Heart right ventricle (tissue), 16 donors: ENCODE results near the gene CUEDC1. TPM values are rescaled to one million over a fixed set of nuclear protein-coding genes. Genes with fewer than 3 reads are reported as not detected.

Source experiments
- ATAC-seq, 8 donors: fragments of 200-7000 bp; cut with Tn5 transposase; one replicate each; pipeline ENCODE4 v1.9.1; 2020; ENCODE audit warnings: mild to moderate bottlenecking in 8 of 8, moderate library complexity in 8 of 8, moderate number of reproducible peaks in 1 of 8
- DNase-seq, 2 donors: peaks; one replicate each; pipeline ENCODE4 v3.0.0-alpha.2; 2020
- H3K27ac ChIP-seq, 10 donors: fragments of 200-600 bp; sonication (generic) in 2 of 10; one replicate each; pipeline versions ENCODE4 v1.5.0 to v1.8.0; 2020 to 2022; ENCODE audit warnings: mild to moderate bottlenecking in 3 of 10
- H3K27me3 ChIP-seq, 7 donors: fragments of 200-600 bp; one replicate each; pipeline ENCODE4 v1.8.0; 2021 to 2022; ENCODE audit warnings: mild to moderate bottlenecking in 2 of 7
- H3K36me3 ChIP-seq, 9 donors: fragments of 200-600 bp; sonication (generic) in 1 of 9; one replicate each; pipeline versions ENCODE4 v1.5.0 to v1.8.0; 2020 to 2022; ENCODE audit warnings: mild to moderate bottlenecking in 2 of 9
- H3K4me1 ChIP-seq, 9 donors: fragments of 200-600 bp; sonication (generic) in 1 of 9; one replicate each; pipeline versions ENCODE4 v1.5.0 to v1.8.0; 2020 to 2022; ENCODE audit warnings: mild to moderate bottlenecking in 4 of 9
- H3K4me3 ChIP-seq, 10 donors: fragments of 200-600 bp; sonication (generic) in 2 of 10; one replicate each; pipeline versions ENCODE4 v1.5.0 to v1.8.0; 2020 to 2022; ENCODE audit warnings: mild to moderate bottlenecking in 7 of 10, moderate library complexity in 2 of 10
- H3K9me3 ChIP-seq, 11 donors: fragments of 200-600 bp in 10 of 11; sonication (generic) in 2 of 11; one replicate each; pipeline versions ENCODE4 v1.5.0 to v1.8.0; 2013 to 2022; ENCODE audit warnings: mild to moderate bottlenecking in 2 of 11, control low read depth in 1 of 11, moderate library complexity in 1 of 11
- CTCF ChIP-seq, 9 donors: fragments of 200-600 bp; sonication (generic) in 2 of 9; IDR thresholded peaks; one replicate each; pipeline versions ENCODE4 v1.5.0 to v1.8.0; 2021 to 2022; ENCODE audit warnings: antibody characterized with exemption in 9 of 9, mild to moderate bottlenecking in 5 of 9, moderate library complexity in 1 of 9
- WGBS, 2 donors: extraction: QIAGEN DNeasy Blood & Tissue Kit; methylation state at CpG; one replicate each; pipeline ENCODE4 v1.1.7; 2013; ENCODE audit warnings: inconsistent platforms in 1 of 2; 5-methylcytosine and 5-hydroxymethylcytosine counted together
- intact Hi-C, 10 donors: fragments of 100-400 bp; cut with DNase I; formaldehyde crosslinking; loops; one replicate each; pipeline versions ENCODE4 v1.11.1 to v1.14.2; 2022
- polyA plus RNA-seq, 2 donors: library from polyadenylated mRNA; stranded (reverse); fragments of 200-250 nt; gene quantifications; one replicate each; pipeline ENCODE4 v1.2.3, GENCODE V29; 2013
- total RNA-seq, 10 donors: library from RNA; stranded (reverse); fragmentation: NEBNext Ultra II Directional in 3 of 10; extraction: Animal tissue kit (Norgen Biotek cat#: 25700) in 3 of 10; gene quantifications; one replicate each; pipeline versions ENCODE4 v1.2.1 to v1.2.4, GENCODE V29; 2021 to 2023
- donor health status: Arrhythmogenic right ventricular cardiomyopathy.
- donor health status: ischemic (EF 13 %, LVEDD 7.1; RV severe dilation, severe dysfunction).
- donor health status: healthy with polysubstance abuse.
- donor health status: DM: no; HTN: yes; CAD: no.
- donor health status: DM: no; HTN: no; CAD: no.
- donor health status: ischemic (EF 25% LVEDD 6.9; RV normal size, moderate dysfunction).
- donor health status: ischemic (EF 25% LVEDD 5.7; RV mildly dilated, moderate dysfunction).
- donor health status: healthy.
- donor health status: DM: yes; HTN: yes; CAD: no.
- donor health status: Ischemic cardiomyopathy.
- donor health status: ischemic (EF 35%, LVEDD 5.7; RV mildly dilated, moderate dysfunction).
- donor health status: nonischemic (EF 11% LVEDD 7.7; RV severe dilation, severe dysfunction).
- donor health status: DM: yes; HTN: yes; CAD: no.
- donor health status: PGD.
- donor health status: ischemic (EF 29% LVEDD 5.4; RV normal size, mild dysfunction).
- donor health status: nonischemic (EF 23%, LVEDD 6.1; RV moderate dilation, normal function).

The CUEDC1 gene
- total and polyA plus RNA-seq, 12 donors: 26.9 to 65.0 (median 45.4) TPM

GRCh38 chr17:57918017-57918895 lies 37.0 kb downstream of the CUEDC1 start:
- 48 to 59% methylated on average over 5 of the region's 5 CpGs for WGBS, 2 donors

GRCh38 chr17:57916925-57917858 lies 38.0 kb downstream of the CUEDC1 start:
- WGBS, 2 donors: 74 to 83% methylated on average over 9 of the region's 9 CpGs
- peak; percentile 51 to 59 for DNase-seq

More at GRCh38 chr17:57918017-57918895, 37.0 kb downstream of the CUEDC1 start:
- DNase-seq: no peak
- Histone ChIP-seq H3K27ac (peak overlapping the region in 9 of 10 donors; percentile 35 to 85 (median 72)), H3K9me3 (no peaks in the 10 kb centered on the region), H3K36me3 (no peaks in the 10 kb centered on the region), H3K4me1 (peaks cover 47 to 96% (median 84%) of the 10 kb centered on the region in 9 donors), H3K27me3 (no peaks in the 10 kb centered on the region), H3K4me3 (no peak overlapping the region)
- ATAC-seq: peak in 5 of 8 donors; percentile 2 to 24 (median 8)
- no peak for TF ChIP-seq CTCF (IDR thresholded peaks at IDR 0.05)
- intact Hi-C loops: loop anchor here in 1 of 10 donors (5.0 kb wide), 1 partner anchor 34 kb away; no protein-coding TSS in a partner anchor

GRCh38 chr17:57915985-57916757 lies 39.0 kb downstream of the CUEDC1 start:
- ATAC-seq (peak in 1 of 8 donors; percentile 2), DNase-seq (no peak)
- TF ChIP-seq CTCF (IDR thresholded peaks at IDR 0.05): no peak
- peak overlapping the region in 9 of 10 donors; percentile 18 to 85 (median 72) for H3K27ac ChIP-seq
- H3K4me3 ChIP-seq: no peak overlapping the region
- intact Hi-C loops: loop anchor here in 1 of 10 donors (5.0 kb wide), 1 partner anchor 36 kb away; no protein-coding TSS in a partner anchor
- no peaks in the 10 kb centered on the region for H3K9me3 ChIP-seq
- WGBS, 2 donors: 65 to 71% methylated on average over 19 of the region's 19 CpGs
- no peaks in the 10 kb centered on the region for H3K36me3 ChIP-seq
- H3K4me1 ChIP-seq: peaks cover 49 to 96% (median 84%) of the 10 kb centered on the region in 9 donors
- H3K27me3 ChIP-seq: no peaks in the 10 kb centered on the region

More at GRCh38 chr17:57916925-57917858, 38.0 kb downstream of the CUEDC1 start:
- Histone ChIP-seq H3K36me3 (no peaks in the 10 kb centered on the region), H3K4me1 (peaks cover 54 to 96% (median 84%) of the 10 kb centered on the region in 9 donors), H3K9me3 (no peaks in the 10 kb centered on the region), H3K27me3 (no peaks in the 10 kb centered on the region), H3K4me3 (no peak overlapping the region), H3K27ac (peak overlapping the region in 9 of 10 donors; percentile 35 to 85 (median 72))
- peak; percentile 46 to 84 (median 62) for ATAC-seq
- TF ChIP-seq CTCF (IDR thresholded peaks at IDR 0.05): peak in 2 of 9 donors; percentile 26 to 30
- intact Hi-C loops: loop anchor here in 1 of 10 donors (5.0 kb wide), 1 partner anchor 35 kb away; no protein-coding TSS in a partner anchor
